ENCODE data around the gene TRPT1.

DNA sequence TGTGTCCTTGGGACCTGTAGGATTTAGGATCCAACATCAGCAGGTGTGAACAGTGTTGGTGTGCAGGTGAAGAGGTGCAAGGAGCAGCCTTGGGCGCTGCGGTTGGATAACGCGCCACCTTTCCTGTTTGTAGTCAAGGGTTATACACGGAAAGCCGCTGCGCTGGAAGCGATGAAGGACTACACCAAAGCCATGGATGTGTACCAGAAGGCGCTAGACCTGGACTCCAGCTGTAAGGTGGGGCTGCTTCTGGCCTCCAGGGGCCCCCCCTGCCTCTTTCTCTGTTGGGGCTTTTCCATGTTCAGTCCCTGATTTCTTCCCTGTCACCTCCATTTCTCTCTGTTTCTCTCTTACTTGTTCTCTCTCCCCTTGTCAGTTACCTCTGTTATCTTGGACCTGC, 23.0 kb downstream of the TRPT1 start:
- TF ChIP-seq ZFP36 (IDR thresholded peaks at IDR 0.05; ENCODE audit: low read depth, low read length, partially characterized antibody) (no peak), ZNF274 (IDR thresholded peaks at IDR 0.05; ENCODE audit: borderline replicate concordance, low read depth, low read length) (no peak), MAZ (CRISPR knock-in tag; conservative IDR thresholded peaks at IDR 0.05 in 1 of 2, IDR thresholded peaks at IDR 0.05 in 1 of 2) (no peak), RB1 (IDR thresholded peaks at IDR 0.05; ENCODE audit: low read depth) (no peak), POLR2AphosphoS5 (IDR thresholded peaks at IDR 0.05; ENCODE audit: control insufficient read depth, insufficient read depth, low read depth, low read length) (no peak), RUNX1 (IDR thresholded peaks at IDR 0.05; ENCODE audit: low read depth) (no peak), CREB1 (IDR thresholded peaks at IDR 0.05) (no peak), CREB1 (CRISPR knock-in tag; IDR thresholded peaks at IDR 0.05) (no peak), SAFB (IDR thresholded peaks at IDR 0.05; ENCODE audit: borderline replicate concordance, low read depth, low read length) (no peak), ATF1 (CRISPR knock-in tag; IDR thresholded peaks at IDR 0.05) (no peak), ATF1 (tag; IDR thresholded peaks at IDR 0.05) (no peak), FOXJ3 (CRISPR knock-in tag; IDR thresholded peaks at IDR 0.05) (no peak), MED1 (CRISPR knock-in tag; IDR thresholded peaks at IDR 0.05; ENCODE audit: borderline replicate concordance) (no peak), RAD21 (CRISPR knock-in tag; conservative IDR thresholded peaks at IDR 0.05 in 1 of 2, IDR thresholded peaks at IDR 0.05 in 1 of 2) (no peak), MTF1 (CRISPR knock-in tag; IDR thresholded peaks at IDR 0.05; ENCODE audit: borderline replicate concordance) (no peak)
